Activated naive CD8-positive, alpha-beta T cell treated with anti-CD3 and anti-CD28 coated beads, Interleukin-2, amount 50 U/mL, for 24 hours (primary cell): ENCODE results near the gene PRAC2.
"Not testable (repeated sequence)": the region's sequence is repeated elsewhere in the genome, so short reads cannot be mapped to it uniquely, and the experiment has no call there.

ENCODE experiments used
- ATAC-seq: fragments of 150-1000 bp; cut with Tn5 transposase; one replicate; pipeline ENCODE4 v1.10.0; 2021
- DNase-seq: peaks from one replicate; pipeline ENCODE4 v3.0.0; 2021
- H3K27ac Mint-ChIP-seq: one replicate; pipeline ENCODE4 v1.8.0; 2021; ENCODE audit warnings: mild to moderate bottlenecking, mixed read lengths
- H3K27me3 Mint-ChIP-seq: one replicate; pipeline ENCODE4 v1.8.0; 2021; ENCODE audit warnings: mixed read lengths
- H3K36me3 Mint-ChIP-seq: one replicate; pipeline ENCODE4 v1.8.0; 2021; ENCODE audit warnings: low read depth, mixed read lengths
- H3K4me1 Mint-ChIP-seq: one replicate; pipeline ENCODE4 v1.8.0; 2021; ENCODE audit warnings: mixed read lengths
- H3K4me3 Mint-ChIP-seq: one replicate; pipeline ENCODE4 v1.8.0; 2021; ENCODE audit warnings: mild to moderate bottlenecking, moderate library complexity, mixed read lengths
- H3K9me3 Mint-ChIP-seq: one replicate; pipeline ENCODE4 v1.8.0; 2021; ENCODE audit warnings: mixed read lengths

Gene PRAC2

GRCh38 chr17:48722915-48723422 is at the start of gene PRAC2:
Gene PRAC2, plus strand, starts transcription at chr17:48723185. Its CDS starts 1,226 bp downstream, at chr17:48724411.
- Mint-ChIP-seq H3K9me3 (peaks cover 4% of the 10 kb centered on the region), H3K36me3 (no peaks in the 10 kb centered on the region), H3K4me3 (peak within 1 kb of the TSS; percentile 42), H3K27me3 (peaks cover 95% of the 10 kb centered on the region), H3K4me1 (peaks cover 36% of the 10 kb centered on the region), H3K27ac (no peak within 1 kb of the TSS)
- DNase-seq (no peak), ATAC-seq (no peak)

GRCh38 chr17:48676963-48677558 is 45.9 kb upstream of the PRAC2 start:
- Mint-ChIP-seq H3K9me3 (no peaks in the 10 kb centered on the region), H3K27me3 (peaks cover 32% of the 10 kb centered on the region), H3K4me3 (no peak overlapping the region), H3K4me1 (no peaks in the 10 kb centered on the region), H3K27ac (no peak overlapping the region), H3K36me3 (no peaks in the 10 kb centered on the region)
- no peak for ATAC-seq
- DNase-seq = no peak

DNA sequence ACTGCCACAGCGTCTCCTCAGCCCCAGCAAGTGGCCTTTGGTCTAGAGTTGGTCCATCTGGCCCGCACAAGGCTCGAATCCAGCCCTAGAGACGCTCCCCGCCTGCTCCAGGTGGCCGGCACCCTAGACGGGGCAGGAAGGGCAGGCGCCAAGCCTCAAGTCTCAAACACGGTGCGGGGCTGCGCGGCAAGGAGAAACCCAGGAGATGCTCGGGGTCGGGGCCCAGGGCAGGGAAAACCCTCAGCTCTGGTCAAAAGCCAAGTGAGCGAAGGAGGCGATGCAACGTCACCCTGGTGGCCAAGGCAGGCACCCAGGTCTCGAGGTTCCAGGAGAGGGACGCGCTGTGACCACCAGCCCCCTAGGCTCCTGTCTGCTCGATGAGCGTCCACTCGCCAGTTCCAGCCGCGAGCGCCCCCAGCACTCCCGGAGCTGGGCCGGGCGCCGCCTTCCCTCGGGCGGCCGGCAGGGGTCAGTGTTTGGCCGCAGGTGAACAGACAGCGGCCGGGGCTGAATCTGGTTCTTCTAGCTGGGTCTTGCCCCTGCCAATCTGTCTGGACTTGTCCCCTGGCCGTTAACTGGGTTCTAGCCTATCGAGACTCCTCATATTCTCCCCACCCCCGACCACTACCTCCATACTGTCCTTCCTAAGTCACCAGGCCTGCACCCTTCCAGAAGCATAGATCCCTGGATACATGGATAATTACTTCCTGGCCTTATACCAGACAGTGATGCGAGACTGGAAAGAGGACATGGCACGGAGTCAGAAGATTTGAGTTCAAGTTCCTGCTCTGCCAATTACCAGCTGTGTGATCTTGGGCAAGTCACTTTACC is 44.6 kb upstream of the PRAC2 start:
- Mint-ChIP-seq H3K36me3 (no peaks in the 10 kb centered on the region), H3K4me1 (no peaks in the 10 kb centered on the region), H3K27me3 (peaks cover 27% of the 10 kb centered on the region)

DNA sequence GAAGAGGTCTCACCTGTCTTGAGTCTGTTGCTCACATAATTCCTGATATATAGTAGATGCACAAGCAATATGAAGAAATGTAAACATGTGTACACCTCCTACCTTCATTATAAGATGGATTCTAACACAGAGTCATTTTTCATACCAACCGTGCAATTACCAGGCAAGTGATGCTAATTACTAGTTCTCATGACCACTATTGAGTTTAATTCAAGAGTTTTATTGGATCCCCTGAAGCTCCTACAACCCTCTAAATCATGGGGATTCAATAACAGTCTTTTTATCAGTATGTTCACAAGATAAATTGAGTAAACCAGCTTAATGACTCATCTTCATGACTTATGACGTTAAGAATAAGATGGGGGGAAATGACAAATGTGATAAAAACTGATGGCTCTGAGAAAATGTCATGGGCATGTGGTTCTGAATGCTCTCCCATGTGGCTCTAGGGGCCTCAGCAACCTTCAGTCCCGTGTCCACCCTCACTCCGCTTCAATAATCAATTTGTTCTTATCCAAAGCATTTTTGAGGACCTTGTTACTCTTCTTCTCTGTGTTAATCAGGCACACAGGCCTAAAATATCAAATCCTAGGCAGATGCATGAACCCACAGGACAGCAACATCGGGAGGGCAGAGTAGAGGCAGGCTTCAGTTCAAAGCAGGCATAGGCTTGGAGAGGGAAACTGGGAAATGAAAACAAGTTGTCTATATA is 43.4 kb upstream of the PRAC2 start:
- Mint-ChIP-seq H3K27me3 (peaks cover 22% of the 10 kb centered on the region), H3K36me3 (no peaks in the 10 kb centered on the region), H3K9me3 (no peaks in the 10 kb centered on the region)

More for the DNA sequence above, 44.6 kb upstream of the PRAC2 start:
- peak; percentile 81 for DNase-seq
- H3K27ac Mint-ChIP-seq = no peak overlapping the region
- H3K9me3 Mint-ChIP-seq = no peaks in the 10 kb centered on the region
- peak; percentile 82 for ATAC-seq
- H3K4me3 Mint-ChIP-seq = no peak overlapping the region

DNA sequence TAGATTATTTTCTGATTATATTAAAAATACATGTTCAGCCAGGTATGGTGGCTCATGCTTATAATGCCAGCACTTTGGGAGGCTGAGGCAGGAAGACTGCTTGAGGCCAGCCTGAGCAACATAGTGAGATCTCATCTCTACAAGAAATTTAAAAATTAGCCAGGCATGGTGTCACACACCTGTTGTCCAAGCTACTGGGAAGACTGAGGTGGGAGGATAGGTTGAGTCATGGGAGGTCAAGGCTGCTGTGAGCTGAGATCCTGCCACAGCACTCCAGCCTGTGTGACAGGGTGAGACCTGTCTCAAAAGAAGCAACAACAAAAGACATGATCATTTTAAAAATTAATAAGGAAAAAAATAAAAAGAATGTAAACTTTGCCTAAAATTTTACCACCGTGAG is 41.4 kb upstream of the PRAC2 start:
- Mint-ChIP-seq H3K9me3 (no peaks in the 10 kb centered on the region), H3K4me3 (no peak overlapping the region), H3K27ac (no peak overlapping the region), H3K27me3 (peaks cover 22% of the 10 kb centered on the region), H3K36me3 (no peaks in the 10 kb centered on the region), H3K4me1 (no peaks in the 10 kb centered on the region)
- DNase-seq = no peak
- no peak for ATAC-seq

More for the DNA sequence above, 43.4 kb upstream of the PRAC2 start:
- no peak for DNase-seq
- H3K4me1 Mint-ChIP-seq = no peaks in the 10 kb centered on the region
- no peak overlapping the region for H3K27ac Mint-ChIP-seq
- no peak for ATAC-seq
- no peak overlapping the region for H3K4me3 Mint-ChIP-seq

DNA sequence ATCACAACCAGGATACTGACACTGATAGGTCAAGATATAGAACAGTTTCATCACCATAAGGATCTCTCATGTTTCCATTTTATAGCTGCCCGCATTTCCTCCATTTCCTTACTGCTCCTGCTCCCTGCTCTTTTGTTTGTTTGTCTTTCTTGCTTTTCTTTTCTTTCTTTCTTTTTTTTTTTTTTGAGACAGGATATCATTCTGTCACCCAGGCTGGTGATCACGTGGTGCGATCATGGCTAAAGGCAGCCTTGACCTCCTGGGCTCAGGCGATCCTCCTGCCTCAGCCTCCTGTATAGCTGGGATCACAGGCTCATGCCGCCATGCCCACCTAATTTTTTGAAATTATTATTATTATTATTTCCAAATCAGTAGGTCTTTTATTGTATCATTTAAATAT is 32.3 kb upstream of the PRAC2 start:
- no peaks in the 10 kb centered on the region for H3K4me1 Mint-ChIP-seq
- H3K9me3 Mint-ChIP-seq = peaks cover 4% of the 10 kb centered on the region
- no peaks in the 10 kb centered on the region for H3K36me3 Mint-ChIP-seq
- H3K27ac Mint-ChIP-seq = no peak overlapping the region
- no peak overlapping the region for H3K4me3 Mint-ChIP-seq
- DNase-seq (no peak), ATAC-seq (no peak)
- peaks cover 22% of the 10 kb centered on the region for H3K27me3 Mint-ChIP-seq

- ATAC-seq (no peak), DNase-seq (no peak)
- no peak overlapping the region for H3K27ac Mint-ChIP-seq
- H3K27me3 Mint-ChIP-seq = peaks cover 26% of the 10 kb centered on the region
- H3K9me3 Mint-ChIP-seq = peaks cover 4% of the 10 kb centered on the region
- H3K4me3 Mint-ChIP-seq = no peak overlapping the region
- no peaks in the 10 kb centered on the region for H3K4me1 Mint-ChIP-seq
- H3K36me3 Mint-ChIP-seq = no peaks in the 10 kb centered on the region
Measured at GRCh38 chr17:48692049-48692448, 30.9 kb upstream of the PRAC2 start.

GRCh38 chr17:48693178-48693577 is 29.8 kb upstream of the PRAC2 start:
- H3K27me3 Mint-ChIP-seq = peaks cover 36% of the 10 kb centered on the region
- peaks cover 4% of the 10 kb centered on the region for H3K9me3 Mint-ChIP-seq
- H3K27ac Mint-ChIP-seq = no peak overlapping the region
- ATAC-seq (no peak), DNase-seq (no peak)
- H3K36me3 Mint-ChIP-seq = no peaks in the 10 kb centered on the region
- no peak overlapping the region for H3K4me3 Mint-ChIP-seq
- no peaks in the 10 kb centered on the region for H3K4me1 Mint-ChIP-seq

DNA sequence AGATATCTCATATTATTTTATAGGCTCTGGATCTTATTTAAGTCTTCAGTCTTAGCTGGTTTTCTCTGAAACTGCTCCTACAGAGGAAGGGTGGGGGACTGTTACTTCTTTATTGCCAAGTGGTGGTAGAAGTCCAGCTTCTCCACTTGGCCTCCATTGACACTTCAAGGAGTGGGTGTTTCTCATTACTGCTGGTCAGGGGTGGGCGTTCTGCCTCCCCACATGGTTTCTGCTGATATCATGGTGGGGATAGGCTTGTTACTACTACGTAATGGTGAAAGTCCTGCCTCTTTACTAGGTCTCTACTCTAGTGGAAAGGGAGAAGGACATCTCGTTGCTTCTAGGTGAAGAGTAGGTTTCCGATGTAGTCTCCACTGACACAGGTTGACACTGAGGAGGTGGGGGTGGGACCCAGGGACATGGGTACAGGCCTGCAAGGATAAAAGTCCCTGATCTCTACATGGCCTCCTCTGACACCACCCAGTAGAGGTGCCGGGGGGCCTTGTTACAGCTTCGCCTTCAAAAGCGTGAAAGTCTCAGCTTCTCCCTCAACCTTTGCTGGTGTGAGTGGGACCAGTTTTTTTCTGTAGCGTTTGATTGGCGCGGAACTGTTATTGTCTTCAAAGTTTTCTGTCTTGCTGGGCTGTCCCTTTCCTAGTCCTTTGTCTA is 21.0 kb upstream of the PRAC2 start:
- Mint-ChIP-seq H3K4me3 (no peak overlapping the region), H3K27me3 (peaks cover 54% of the 10 kb centered on the region)

DNA sequence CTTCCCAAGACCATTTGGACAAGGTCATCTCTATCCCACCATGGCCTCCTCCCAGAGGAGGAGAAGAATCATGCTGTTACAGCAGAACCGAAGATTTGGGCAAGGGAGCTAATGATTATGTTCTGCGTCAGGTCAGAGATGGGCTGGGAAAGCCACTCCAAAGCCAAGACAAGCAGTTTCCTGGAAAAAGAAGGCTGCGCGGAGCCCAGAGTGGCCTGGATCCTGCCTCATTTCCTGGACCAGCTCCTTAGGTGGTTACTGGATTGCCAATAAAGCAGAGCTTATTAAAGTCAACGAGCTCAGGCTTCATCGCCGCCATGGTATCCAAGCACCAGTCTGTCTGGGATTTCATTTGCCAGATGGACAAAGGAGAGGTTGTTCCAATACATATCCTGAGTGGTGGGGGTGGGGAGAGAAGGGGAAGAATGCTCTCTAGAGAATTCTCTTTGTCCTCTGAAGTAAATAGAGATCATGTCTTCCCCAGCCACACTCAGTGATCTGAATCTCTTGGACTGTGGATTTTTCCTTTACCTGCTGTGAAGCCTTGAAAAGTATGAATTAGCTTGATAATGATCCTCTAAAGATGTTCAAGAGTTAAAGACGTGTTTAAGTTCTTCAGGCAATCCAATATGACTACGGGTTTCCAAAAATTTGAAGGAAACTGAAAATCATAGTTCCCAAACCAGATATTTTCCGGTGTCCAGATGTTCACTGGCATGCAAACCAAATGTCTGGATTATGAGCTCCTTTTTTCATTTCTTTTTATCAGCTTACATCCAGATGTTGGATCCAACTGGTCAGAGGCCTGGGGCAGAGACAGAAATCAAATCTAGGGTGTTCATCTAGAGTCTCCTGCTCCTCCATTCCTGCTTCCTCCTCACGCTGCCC is 18.4 kb upstream of the PRAC2 start:
- Mint-ChIP-seq H3K36me3 (no peaks in the 10 kb centered on the region), H3K27ac (no peak overlapping the region), H3K27me3 (peaks cover 60% of the 10 kb centered on the region), H3K4me3 (no peak overlapping the region), H3K9me3 (no peaks in the 10 kb centered on the region), H3K4me1 (no peaks in the 10 kb centered on the region)
- DNase-seq = no peak
- no peak for ATAC-seq

More for the DNA sequence above, 21.0 kb upstream of the PRAC2 start:
- H3K36me3 Mint-ChIP-seq = no peaks in the 10 kb centered on the region
- no peaks in the 10 kb centered on the region for H3K9me3 Mint-ChIP-seq
- DNase-seq (no peak), ATAC-seq (no peak)
- no peak overlapping the region for H3K27ac Mint-ChIP-seq
- no peaks in the 10 kb centered on the region for H3K4me1 Mint-ChIP-seq

DNA sequence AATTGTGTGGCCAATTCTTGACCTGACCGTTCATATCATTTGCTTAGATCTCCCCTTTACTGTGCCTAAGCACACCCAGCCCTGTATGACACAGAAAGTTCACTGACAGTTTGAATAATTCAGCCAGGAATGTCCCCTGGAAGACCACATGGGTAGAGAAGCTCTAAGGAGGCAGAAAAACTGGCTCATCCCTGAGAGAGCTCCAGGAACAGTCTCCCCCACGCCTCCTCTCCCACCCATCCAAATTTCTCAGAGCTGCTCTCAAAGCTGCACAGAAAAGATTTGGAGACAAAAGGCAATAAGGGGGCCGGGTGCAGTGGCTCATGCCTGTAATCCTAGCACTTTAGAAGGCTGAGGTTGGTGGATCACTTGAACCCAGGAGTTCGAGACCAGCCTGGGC is 11.9 kb upstream of the PRAC2 start:
- ATAC-seq (no peak), DNase-seq (no peak)
- Mint-ChIP-seq H3K27me3 (peaks cover 74% of the 10 kb centered on the region), H3K4me3 (no peak overlapping the region), H3K4me1 (no peaks in the 10 kb centered on the region), H3K9me3 (no peaks in the 10 kb centered on the region), H3K36me3 (no peaks in the 10 kb centered on the region), H3K27ac (no peak overlapping the region)

DNA sequence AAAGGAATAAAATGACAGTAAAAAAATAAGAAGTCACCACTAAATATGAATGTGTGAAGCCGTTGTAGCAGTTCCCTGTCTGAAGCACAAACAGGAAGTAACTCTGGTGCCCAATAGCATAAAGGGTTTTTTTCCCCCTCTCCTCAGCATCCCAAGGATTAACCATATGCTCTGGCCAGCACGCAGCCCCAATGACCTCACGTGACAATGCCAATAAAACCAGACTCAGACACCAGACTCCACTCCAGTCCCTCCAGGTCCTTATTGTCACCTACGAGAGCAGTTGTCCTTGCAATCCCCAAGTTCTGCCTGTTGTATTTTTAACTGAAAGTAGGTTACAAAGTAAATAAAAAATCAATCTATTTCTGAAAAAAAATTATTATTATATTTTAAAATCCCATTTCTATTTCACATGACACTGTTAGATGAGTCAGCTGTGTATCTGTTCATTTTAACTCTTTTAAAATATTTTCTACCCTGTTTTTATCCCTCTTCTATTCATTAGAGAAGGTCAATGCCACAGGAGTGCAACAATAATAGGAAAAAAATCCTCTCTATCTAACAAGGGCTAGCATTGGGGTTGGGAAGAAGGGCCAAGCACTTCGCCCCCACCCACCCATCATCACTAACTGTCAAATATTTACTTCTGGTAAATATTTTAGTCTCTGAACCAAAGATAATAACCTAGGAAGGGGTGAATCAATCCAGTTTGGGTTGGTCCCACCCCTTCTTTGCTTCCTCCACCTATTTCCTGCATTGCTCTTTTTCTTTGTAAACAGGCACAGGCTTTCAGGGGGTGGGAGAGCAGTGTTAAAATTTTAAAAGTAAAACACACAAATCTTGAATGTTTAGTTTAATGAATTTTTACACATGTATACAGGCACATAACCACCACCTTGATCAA is 7.2 kb upstream of the PRAC2 start:
- peaks cover 18% of the 10 kb centered on the region for H3K4me1 Mint-ChIP-seq
- H3K9me3 Mint-ChIP-seq = peaks cover 4% of the 10 kb centered on the region
- H3K27ac Mint-ChIP-seq = no peak overlapping the region
- peaks cover 83% of the 10 kb centered on the region for H3K27me3 Mint-ChIP-seq
- ATAC-seq (no peak), DNase-seq (no peak)
- no peak overlapping the region for H3K4me3 Mint-ChIP-seq
- H3K36me3 Mint-ChIP-seq = no peaks in the 10 kb centered on the region

- DNase-seq, H3K9me3 Mint-ChIP-seq, H3K27ac Mint-ChIP-seq, ATAC-seq, H3K4me3 Mint-ChIP-seq, H3K36me3 Mint-ChIP-seq: not testable (repeated sequence)
- peaks cover 18% of the 10 kb centered on the region for H3K4me1 Mint-ChIP-seq
- peaks cover 83% of the 10 kb centered on the region for H3K27me3 Mint-ChIP-seq
Measured at GRCh38 chr17:48716549-48716948, 6.4 kb upstream of the PRAC2 start.
